H1 (cell line): ENCODE measurements around the gene NELFA. TPM values are rescaled to one million over a fixed set of nuclear protein-coding genes. Genes with fewer than 3 reads are reported as not detected.

Source experiments
- CTCF ChIA-PET: fragments of 300-600 bp; sonication (Branson Sonifier 250); formaldehyde crosslinking; loops from one replicate; lab custom pipeline; 2021; ENCODE audit not compliant: partially characterized antibody; lab: Charles Lee
- POLR2A ChIA-PET: fragments of 300-600 bp; sonication (Branson Sonifier 250); formaldehyde crosslinking; loops from one replicate; lab custom pipeline; 2021; ENCODE audit warnings: inconsistent platforms; ENCODE audit not compliant: partially characterized antibody; lab: Charles Lee
- DNase-seq, 2 experiments: peaks; one replicate each; pipeline versions ENCODE4 v3.0.0 to v3.0.0-alpha.2; 2010 to 2022; ENCODE audit warnings: low spot score in 2 of 2, low read depth in 1 of 2, mixed read lengths in 1 of 2
- FAIRE-seq: peaks from 2 replicates; lab custom pipeline; 2011; peaks lifted over from hg19 to GRCh38; lab: Jason Lieb, UNC
- H2AFZ ChIP-seq: 2 replicates; pipeline ENCODE4 v1.8.1; 2012; ENCODE audit warnings: low read length, inconsistent platforms
- H2AK5ac ChIP-seq: 2 replicates; pipeline ENCODE4 v1.6.1; 2013; ENCODE audit warnings: low read depth, low read length
- H2BK120ac ChIP-seq: replicated peaks from 2 replicates; pipeline ENCODE3; 2013; ENCODE audit warnings: low read depth, low read length, inconsistent platforms
- H2BK12ac ChIP-seq: 2 replicates; pipeline ENCODE4 v1.6.1; 2013; ENCODE audit warnings: low read depth, low read length
- H2BK15ac ChIP-seq: 2 replicates; pipeline ENCODE4 v1.6.1; 2013; ENCODE audit warnings: low read length
- H2BK20ac ChIP-seq: 2 replicates; pipeline ENCODE4 v1.6.1; 2013; ENCODE audit warnings: low read length
- H2BK5ac ChIP-seq: 2 replicates; pipeline ENCODE4 v1.6.1; 2013; ENCODE audit warnings: low read depth, low read length
- H3K14ac ChIP-seq: 2 replicates; pipeline ENCODE4 v1.6.1; 2013; ENCODE audit warnings: inconsistent platforms; ENCODE audit not compliant: insufficient read length
- H3K18ac ChIP-seq: 2 replicates; pipeline ENCODE4 v1.6.1; 2013; ENCODE audit warnings: low read length; ENCODE audit errors: extremely low read depth
- H3K23ac ChIP-seq: 2 replicates; pipeline ENCODE4 v1.6.1; 2013; ENCODE audit warnings: inconsistent platforms; ENCODE audit not compliant: insufficient read length
- H3K23me2 ChIP-seq: 2 replicates; pipeline ENCODE4 v1.6.1; 2013; ENCODE audit warnings: low read depth, low read length
- H3K27ac ChIP-seq: 2 replicates; pipeline ENCODE4 v1.6.1; 2011; ENCODE audit warnings: low read depth, low read length, inconsistent platforms
- H3K27me3 ChIP-seq, 4 experiments: replicated peaks in 1 of 4; 1 replicate in 1 of 4; 2 replicates in 3 of 4; pipeline versions ENCODE4 v1.6.1 to v1.8.1; 2011 to 2013; ENCODE audit warnings: low read length in 3 of 4, mild to moderate bottlenecking in 3 of 4, inconsistent platforms in 2 of 4, mixed read lengths in 2 of 4, moderate library complexity in 1 of 4; ENCODE audit not compliant: control insufficient read depth in 3 of 4, insufficient read depth in 3 of 4; ENCODE audit errors: extremely low read depth in 1 of 4
- H3K36me3 ChIP-seq, 4 experiments: 2 replicates each; pipeline versions ENCODE4 v1.6.1 to v1.8.1; 2011 to 2013; ENCODE audit warnings: mild to moderate bottlenecking in 4 of 4, low read length in 3 of 4, moderate library complexity in 2 of 4, control low read depth in 1 of 4, inconsistent platforms in 1 of 4; ENCODE audit not compliant: insufficient read depth in 4 of 4, control insufficient read depth in 2 of 4
- H3K4ac ChIP-seq: replicated peaks from 2 replicates; pipeline ENCODE3; 2013; ENCODE audit warnings: low read length, low read depth, mixed read lengths, inconsistent platforms; ENCODE audit not compliant: insufficient read length
- H3K4me1 ChIP-seq, 4 experiments: replicated peaks in 1 of 4; 1 replicate in 1 of 4; 2 replicates in 3 of 4; pipeline versions ENCODE4 v1.6.1 to v1.8.1; 2011 to 2013; ENCODE audit warnings: low read length in 3 of 4, inconsistent platforms in 2 of 4, mixed read lengths in 1 of 4; ENCODE audit not compliant: insufficient read depth in 4 of 4, control insufficient read depth in 3 of 4
- H3K4me2 ChIP-seq, 2 experiments: 2 replicates each; pipeline versions ENCODE4 v1.6.1 to v1.8.1; 2011 to 2013; ENCODE audit warnings: low read depth in 2 of 2, low read length in 2 of 2, control low read depth in 1 of 2, inconsistent platforms in 1 of 2, mild to moderate bottlenecking in 1 of 2; ENCODE audit not compliant: insufficient read depth in 1 of 2
- H3K4me3 ChIP-seq, 4 experiments: fragments of 200-600, 300-600 bp in 1 of 4; sonication (generic), shearing (Covaris generic), sonication (Bioruptor Twin) in 1 of 4; 2 replicates each; pipeline versions ENCODE4 v1.5.1 to v1.8.1; 2011 to 2016; ENCODE audit warnings: low read length in 4 of 4, low read depth in 3 of 4, control low read depth in 2 of 4, inconsistent platforms in 2 of 4, mild to moderate bottlenecking in 2 of 4, mixed read lengths in 1 of 4, moderate library complexity in 1 of 4; ENCODE audit not compliant: insufficient read depth in 2 of 4; ENCODE audit errors: extremely low read depth in 1 of 4
- H3K56ac ChIP-seq: replicated peaks from 2 replicates; pipeline ENCODE3; 2013; ENCODE audit warnings: low read depth, mild to moderate bottlenecking, mixed read lengths, low read length, inconsistent platforms; ENCODE audit not compliant: insufficient read length
- H3K79me1 ChIP-seq: 2 replicates; pipeline ENCODE4 v1.6.1; 2013; ENCODE audit warnings: low read depth, low read length, control low read depth
- H3K79me2 ChIP-seq, 2 experiments: 2 replicates each; pipeline versions ENCODE4 v1.6.1 to v1.8.1; 2012 to 2013; ENCODE audit warnings: low read length in 2 of 2, mild to moderate bottlenecking in 2 of 2, inconsistent platforms in 1 of 2; ENCODE audit not compliant: insufficient read depth in 2 of 2, control insufficient read depth in 1 of 2
- H3K9ac ChIP-seq, 4 experiments: replicated peaks in 1 of 4; 1 replicate in 1 of 4; 2 replicates in 3 of 4; pipeline versions ENCODE4 v1.6.1 to v1.8.1; 2011 to 2013; ENCODE audit warnings: low read depth in 3 of 4, low read length in 3 of 4, control low read depth in 2 of 4, mild to moderate bottlenecking in 2 of 4, moderate library complexity in 2 of 4, inconsistent platforms in 1 of 4; ENCODE audit errors: extremely low read depth in 1 of 4
- H3K9me3 ChIP-seq, 2 experiments: 2 replicates each; pipeline versions ENCODE4 v1.6.1 to v1.8.1; 2012 to 2013; ENCODE audit warnings: mild to moderate bottlenecking in 2 of 2, moderate library complexity in 2 of 2, control low read depth in 1 of 2, inconsistent platforms in 1 of 2, low read depth in 1 of 2, low read length in 1 of 2, mixed read lengths in 1 of 2; ENCODE audit not compliant: insufficient read depth in 2 of 2
- H4K20me1 ChIP-seq, 2 experiments: replicated peaks in 1 of 2; 2 replicates each; pipeline versions ENCODE3 to v1.8.1; 2011 to 2013; ENCODE audit warnings: inconsistent platforms in 2 of 2, low read length in 2 of 2, mild to moderate bottlenecking in 1 of 2; ENCODE audit not compliant: insufficient read depth in 2 of 2, control insufficient read depth in 1 of 2
- H4K5ac ChIP-seq: 2 replicates; pipeline ENCODE4 v1.6.1; 2013; ENCODE audit warnings: low read length, low read depth, mixed read lengths, inconsistent platforms; ENCODE audit not compliant: insufficient read length
- H4K8ac ChIP-seq: 2 replicates; pipeline ENCODE4 v1.8.0; 2013; ENCODE audit warnings: mild to moderate bottlenecking, moderate library complexity, low read length, inconsistent platforms; ENCODE audit not compliant: insufficient read depth; ENCODE audit errors: extremely low read depth
- H4K91ac ChIP-seq: replicated peaks from 2 replicates; pipeline ENCODE3; 2013; ENCODE audit warnings: low read length, mixed read lengths, inconsistent platforms; ENCODE audit not compliant: insufficient read length
- BACH1 ChIP-seq: IDR thresholded peaks from 2 replicates; pipeline ENCODE4 v1.6.1; 2012; ENCODE audit warnings: low read length, improper control_type of control experiment
- BCL11A ChIP-seq, 2 experiments: IDR thresholded peaks; one replicate each; pipeline ENCODE4 v1.6.1; 2011; ENCODE audit warnings: low read depth in 2 of 2, low read length in 2 of 2, mild to moderate bottlenecking in 2 of 2
- CHD2 ChIP-seq: IDR thresholded peaks from 2 replicates; pipeline ENCODE4 v1.6.1; 2012; ENCODE audit warnings: low read length, improper control_type of control experiment
- EGR1 ChIP-seq: IDR thresholded peaks from 2 replicates; pipeline ENCODE4 v1.6.1; 2011; ENCODE audit warnings: low read depth, low read length, borderline replicate concordance
- HDAC2 ChIP-seq, 2 experiments: fragments of 300-600 bp in 1 of 2; sonication (generic) in 1 of 2; IDR thresholded peaks; 2 replicates each; pipeline ENCODE4 v1.6.1; 2011 to 2012; ENCODE audit warnings: low read depth in 2 of 2, low read length in 2 of 2, mild to moderate bottlenecking in 2 of 2, moderate library complexity in 2 of 2, borderline replicate concordance in 1 of 2, inconsistent platforms in 1 of 2
- KDM4A ChIP-seq: IDR thresholded peaks from one replicate; pipeline ENCODE4 v1.7.1; 2012; ENCODE audit warnings: low read depth, mild to moderate bottlenecking, moderate library complexity, low read length, inconsistent platforms; ENCODE audit not compliant: severe bottlenecking
- RXRA ChIP-seq: IDR thresholded peaks from 2 replicates; pipeline ENCODE4 v1.6.1; 2011; ENCODE audit warnings: low read depth, mild to moderate bottlenecking, low read length, moderate library complexity; ENCODE audit not compliant: insufficient read depth
- WGBS, 2 experiments: shearing (Covaris generic) in 1 of 2; methylation state at CpG; one replicate each; pipeline versions ENCODE4 v1.1.6 to v1.1.7; 2013 to 2015; ENCODE audit warnings: low lambda C conversion rate in 2 of 2, mixed read lengths in 2 of 2, inconsistent platforms in 1 of 2, low coverage in 1 of 2, missing lambda C conversion rate in 1 of 2; ENCODE audit not compliant: insufficient replicate concordance in 2 of 2, insufficient coverage in 1 of 2, insufficient read length in 1 of 2; ENCODE audit errors: extremely low coverage in 1 of 2, missing lambda C conversion rate in 1 of 2; 5-methylcytosine and 5-hydroxymethylcytosine counted together
- polyA plus RNA-seq, 7 experiments: library from polyadenylated mRNA; depleted of rRNA in 3 of 7; stranded (reverse) in 5 of 7; unstranded in 2 of 7; fragments of >200 nt in 5 of 7; fragments of 200-250 nt in 2 of 7; gene quantifications; 1 replicate in 5 of 7; 2 replicates in 1 of 7; 4 replicates in 1 of 7; pipeline versions ENCODE4 v1.2.1 to v1.2.3, GENCODE V29; 2011 to 2013; ENCODE audit warnings: missing spikeins in 2 of 7, mixed read lengths in 2 of 7
- total RNA-seq: library from RNA; stranded (reverse); fragmentation: NEBNext Ultra II Directional; extraction: Animal tissue kit (Norgen Biotek cat#: 25700); gene quantifications from 2 replicates; pipeline ENCODE4 v1.2.1, GENCODE V29; 2021
- TF ChIP-seq, protein P1 (sequence below), 3 experiments: IDR thresholded peaks; 1 replicate in 2 of 3; 2 replicates in 1 of 3; pipeline versions ENCODE4 v1.5.1 to v1.6.1; 2011; ENCODE audit warnings: low read length in 3 of 3, mild to moderate bottlenecking in 3 of 3, inconsistent platforms in 2 of 3, low read depth in 1 of 3, moderate library complexity in 1 of 3; ENCODE audit not compliant: insufficient read depth in 1 of 3; ENCODE audit errors: control extremely low read depth in 1 of 3
- TF ChIP-seq, protein P2 (sequence below): IDR thresholded peaks from 2 replicates; pipeline ENCODE4 v1.6.1; 2012; ENCODE audit warnings: inconsistent platforms

The NELFA gene
- total and polyA plus RNA-seq, 2 of the 8 experiments (the other 6 are each of a cell fraction or from before 2014, with no cell fraction given) = 41.8 to 57.5 TPM

DNA sequence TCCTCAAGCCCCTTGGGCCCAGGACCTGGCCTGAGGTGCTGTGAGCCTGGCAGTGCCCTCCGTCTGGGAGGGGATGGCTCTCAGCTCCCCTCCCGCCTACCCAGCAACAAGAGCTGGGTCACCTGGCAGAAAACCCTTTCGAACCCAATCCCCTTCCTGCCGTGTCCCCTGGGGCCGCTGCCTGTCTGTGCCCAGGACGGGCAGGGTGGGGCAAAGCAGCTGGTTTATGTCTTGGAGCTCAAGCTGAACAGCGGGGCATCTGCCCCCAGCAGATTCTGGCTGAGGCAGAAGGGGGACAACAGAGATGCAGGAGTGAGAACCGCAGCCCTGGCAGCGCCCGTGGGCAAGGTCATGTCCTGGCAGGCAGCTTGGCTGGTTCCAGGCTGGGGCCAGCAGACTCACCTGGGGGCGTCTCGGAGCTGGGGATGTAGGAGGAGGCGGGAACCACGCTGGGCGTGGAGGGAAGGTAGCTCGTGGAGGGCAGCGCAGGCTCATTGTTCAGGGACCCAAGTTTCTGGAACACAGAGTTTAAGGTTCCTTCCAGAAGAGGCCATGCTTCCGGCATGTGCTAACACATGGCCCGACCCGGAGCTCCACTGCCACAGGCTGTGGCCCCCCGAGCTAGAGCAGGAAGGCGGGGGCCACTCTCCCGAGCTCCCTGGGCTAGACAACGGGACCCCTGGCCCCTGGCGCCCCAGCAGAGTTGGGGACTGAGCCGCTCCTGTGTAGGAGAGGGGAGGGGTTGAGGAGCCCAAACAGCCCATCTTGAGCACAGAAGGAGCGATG, 24.2 kb downstream of the NELFA start:
- H3K4me3 ChIP-seq = no peak overlapping the region
- no peak overlapping the region for H3K23ac ChIP-seq
- no peak overlapping the region for H2BK20ac ChIP-seq
- peaks cover 2 to 24% of the 10 kb centered on the region in 2 experiments for H4K20me1 ChIP-seq
- ChIA-PET CTCF (interaction anchor here (0.8 to 1.7 kb wide), 6 partner anchors 9 to 151 kb away, joined by 3 to 6 read pairs (median 3); no protein-coding TSS in a partner anchor), POLR2A (interaction anchor here (0.5 to 0.9 kb wide), 3 partner anchors 14 to 815 kb away, joined by 3 to 4 read pairs (median 3); no protein-coding TSS in a partner anchor)
- H3K18ac ChIP-seq = no peak overlapping the region
- no peak overlapping the region for H3K14ac ChIP-seq
- no peak overlapping the region for H4K8ac ChIP-seq
- H3K4me1 ChIP-seq = no peaks in the 10 kb centered on the region; a peak in 1 of 7 replicates
- H2BK5ac ChIP-seq = no peak overlapping the region; the same call in 1 of the 2 replicates
- DNase-seq (no peak), FAIRE-seq (no peak)
- H3K9ac ChIP-seq = no peak overlapping the region
- H3K36me3 ChIP-seq = peaks cover 24 to 76% (median 55%) of the 10 kb centered on the region in 4 experiments
- H3K56ac ChIP-seq = no peak overlapping the region
- H4K91ac ChIP-seq = no peak overlapping the region
- H2AK5ac ChIP-seq = no peak overlapping the region
- no peak overlapping the region for H3K27ac ChIP-seq
- no peaks in the 10 kb centered on the region for H3K79me2 ChIP-seq
- H2BK15ac ChIP-seq = no peak overlapping the region
- no peak overlapping the region for H4K5ac ChIP-seq
- no peak overlapping the region for H2AFZ ChIP-seq
- H3K9me3 ChIP-seq = no peaks in the 10 kb centered on the region
- no peak for TF ChIP-seq BCL11A (IDR thresholded peaks at IDR 0.05; ENCODE audit: low read depth in 2 of 2, low read length in 2 of 2)
- TF ChIP-seq EGR1 = no peak
- TF ChIP-seq HDAC2 (IDR thresholded peaks at IDR 0.05; ENCODE audit: borderline replicate concordance in 1 of 2, low read depth in 2 of 2, low read length in 2 of 2) = no peak
- no peak for TF ChIP-seq RXRA
- TF ChIP-seq KDM4A = no peak
- no peak for TF ChIP-seq CHD2
- TF ChIP-seq, protein P1, sequence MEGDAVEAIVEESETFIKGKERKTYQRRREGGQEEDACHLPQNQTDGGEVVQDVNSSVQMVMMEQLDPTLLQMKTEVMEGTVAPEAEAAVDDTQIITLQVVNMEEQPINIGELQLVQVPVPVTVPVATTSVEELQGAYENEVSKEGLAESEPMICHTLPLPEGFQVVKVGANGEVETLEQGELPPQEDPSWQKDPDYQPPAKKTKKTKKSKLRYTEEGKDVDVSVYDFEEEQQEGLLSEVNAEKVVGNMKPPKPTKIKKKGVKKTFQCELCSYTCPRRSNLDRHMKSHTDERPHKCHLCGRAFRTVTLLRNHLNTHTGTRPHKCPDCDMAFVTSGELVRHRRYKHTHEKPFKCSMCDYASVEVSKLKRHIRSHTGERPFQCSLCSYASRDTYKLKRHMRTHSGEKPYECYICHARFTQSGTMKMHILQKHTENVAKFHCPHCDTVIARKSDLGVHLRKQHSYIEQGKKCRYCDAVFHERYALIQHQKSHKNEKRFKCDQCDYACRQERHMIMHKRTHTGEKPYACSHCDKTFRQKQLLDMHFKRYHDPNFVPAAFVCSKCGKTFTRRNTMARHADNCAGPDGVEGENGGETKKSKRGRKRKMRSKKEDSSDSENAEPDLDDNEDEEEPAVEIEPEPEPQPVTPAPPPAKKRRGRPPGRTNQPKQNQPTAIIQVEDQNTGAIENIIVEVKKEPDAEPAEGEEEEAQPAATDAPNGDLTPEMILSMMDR (IDR thresholded peaks at IDR 0.05; ENCODE audit: control extremely low read depth in 1 of 3, insufficient read depth in 1 of 3, low read depth in 1 of 3, low read length in 3 of 3) = no peak
- TF ChIP-seq BACH1 = no peak
- TF ChIP-seq, protein P2, sequence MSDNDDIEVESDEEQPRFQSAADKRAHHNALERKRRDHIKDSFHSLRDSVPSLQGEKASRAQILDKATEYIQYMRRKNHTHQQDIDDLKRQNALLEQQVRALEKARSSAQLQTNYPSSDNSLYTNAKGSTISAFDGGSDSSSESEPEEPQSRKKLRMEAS = no peak
- H2BK12ac ChIP-seq = no peak overlapping the region
- H3K4me2 ChIP-seq = no peak overlapping the region
- H2BK120ac ChIP-seq = no peak overlapping the region
- H3K23me2 ChIP-seq = no peaks in the 10 kb centered on the region
- H3K79me1 ChIP-seq = no peaks in the 10 kb centered on the region
- no peaks in the 10 kb centered on the region for H3K27me3 ChIP-seq
- WGBS, 2 experiments = 86% methylated on average over 27 of the region's 27 CpGs; no CpG with 5 or more reads in 1 of the 2 experiments
- H3K4ac ChIP-seq = no peak overlapping the region
